ENCODE measurements around the gene UCK1.

GRCh38 chr9:131487001-131487400, 44.1 kb downstream of the UCK1 start:
- no peak for TF ChIP-seq CTCF (IDR thresholded peaks at IDR 0.05)
- no peak for TF ChIP-seq EP300 (IDR thresholded peaks at IDR 0.05)
